ENCODE data around the gene ATRN.

- no peak for TF ChIP-seq SP1 (IDR thresholded peaks at IDR 0.05)
- no peak for TF ChIP-seq ZNF384 (IDR thresholded peaks at IDR 0.05)
- no peak for TF ChIP-seq ARNT (IDR thresholded peaks at IDR 0.05)
- TF ChIP-seq FOXM1 (IDR thresholded peaks at IDR 0.05; ENCODE audit: borderline replicate concordance), result no peak
- no peak for TF ChIP-seq PKNOX1 (IDR thresholded peaks at IDR 0.05)
- no peak for TF ChIP-seq TARDBP (IDR thresholded peaks at IDR 0.05)
Measured at GRCh38 chr20:3592931-3593330, 122.1 kb downstream of the ATRN start.
